HT-29 (cell line): ENCODE data around the gene SLC8A1. TPM values are rescaled to one million over a fixed set of nuclear protein-coding genes. Genes with fewer than 3 reads are reported as not detected.

Source experiments
- DNase-seq: peaks from one replicate; pipeline ENCODE4 v3.0.0-alpha.2; 2015; ENCODE audit warnings: low spot score
- total RNA-seq: library from RNA; depleted of rRNA; stranded (reverse); fragments of >200 nt; shearing (Covaris generic); gene quantifications from 2 replicates; pipeline ENCODE4 v1.2.3, GENCODE V29; 2014

Gene SLC8A1
- total RNA-seq, 1 experiment from 2014 or later = 0.10 TPM

DNA sequence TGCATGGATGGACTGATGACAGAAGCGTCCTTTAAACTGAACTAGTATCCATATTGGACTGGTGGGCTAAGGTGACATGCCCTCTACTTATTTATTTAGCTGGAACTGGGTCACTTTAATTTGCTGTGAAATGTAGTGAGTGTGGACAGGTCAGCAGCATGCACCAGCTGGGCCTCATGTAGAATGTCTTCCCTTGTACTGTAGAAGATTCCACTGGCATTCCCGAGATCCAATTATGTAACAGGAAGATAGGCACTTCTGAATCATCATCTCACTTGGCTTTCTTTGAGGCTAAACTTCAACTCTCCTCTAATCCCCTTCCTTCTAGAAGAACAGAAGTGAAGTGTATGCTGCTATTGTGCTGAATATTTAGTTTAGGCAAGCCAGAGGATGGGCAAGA, 296.2 kb downstream of the SLC8A1 start:
- DNase-seq = no peak

DNA sequence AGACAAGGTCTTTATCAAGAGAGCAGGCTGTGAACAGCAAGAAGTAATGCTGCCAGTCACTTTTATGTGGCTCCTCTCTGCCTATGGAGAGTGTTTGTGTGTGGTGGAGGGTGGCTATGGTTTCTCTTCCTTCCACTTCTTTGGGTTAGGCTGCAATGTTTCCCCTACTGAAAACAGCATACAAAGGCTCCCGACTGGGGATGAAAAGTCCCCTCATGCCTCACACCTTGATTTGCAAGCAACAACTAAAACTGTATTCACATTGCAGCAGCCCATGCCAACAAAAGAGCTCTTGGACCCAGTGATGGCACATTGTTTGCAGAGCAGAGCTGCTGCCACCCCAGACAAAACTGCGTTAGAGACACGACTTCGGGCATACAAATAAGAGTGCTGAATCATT, 301.6 kb downstream of the SLC8A1 start:
- no peak for DNase-seq

DNA sequence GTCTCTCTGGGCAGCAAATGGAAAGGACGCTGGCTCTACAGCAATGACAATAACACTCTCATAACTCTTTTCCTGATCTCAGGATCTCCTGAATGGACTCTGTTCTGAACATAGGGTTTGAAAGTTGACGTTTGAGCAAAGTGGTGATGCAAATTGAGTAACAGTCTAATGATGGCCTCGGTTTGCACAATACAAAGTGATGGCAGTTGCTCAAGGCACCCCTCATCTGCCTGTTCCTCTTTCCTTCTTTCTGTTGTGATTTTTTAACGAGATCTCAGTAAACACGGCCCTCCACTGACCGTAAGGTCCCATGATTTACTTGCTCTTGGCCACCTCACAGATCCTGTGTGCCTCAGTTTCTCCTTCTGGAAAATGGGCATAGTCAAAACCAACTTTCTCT, 303.6 kb downstream of the SLC8A1 start:
- no peak for DNase-seq

DNA sequence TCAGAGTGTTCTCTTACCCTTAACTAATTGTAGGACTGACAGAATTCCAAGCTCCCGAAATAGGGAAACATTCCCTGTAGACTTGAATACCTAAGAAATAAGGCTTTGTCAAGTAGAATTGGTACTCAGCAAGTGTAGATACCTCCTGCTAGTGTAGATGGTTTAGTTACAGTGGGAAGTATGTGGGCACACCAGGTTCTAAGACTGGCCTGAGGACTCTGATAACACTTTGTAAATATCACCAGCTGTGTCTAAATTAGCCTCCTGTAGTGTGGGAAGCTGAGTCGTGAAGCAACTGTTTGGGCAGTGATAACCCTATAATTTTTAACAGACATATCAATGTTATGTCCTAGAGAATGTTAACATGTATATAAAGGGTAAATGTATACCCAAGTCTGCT, 304.5 kb downstream of the SLC8A1 start:
- DNase-seq = no peak

DNA sequence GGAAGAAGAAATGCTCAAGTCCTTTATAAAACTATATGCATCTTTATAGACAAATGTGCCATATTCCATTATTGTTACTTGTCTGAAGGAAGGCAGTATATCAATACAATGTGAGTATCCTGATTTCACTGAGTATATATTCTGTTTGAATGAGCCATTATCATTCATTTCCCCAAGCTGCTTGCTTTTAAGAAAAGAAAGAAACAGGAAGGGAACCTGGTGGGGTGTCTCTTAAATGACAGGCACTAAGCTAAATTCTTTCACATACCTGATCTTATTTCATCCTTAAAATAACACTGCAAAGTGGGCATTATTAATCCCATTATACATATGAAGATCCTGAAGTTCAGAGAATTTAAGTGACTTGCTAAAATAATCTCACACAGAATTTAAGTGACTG, 307.9 kb downstream of the SLC8A1 start:
- DNase-seq = no peak

DNA sequence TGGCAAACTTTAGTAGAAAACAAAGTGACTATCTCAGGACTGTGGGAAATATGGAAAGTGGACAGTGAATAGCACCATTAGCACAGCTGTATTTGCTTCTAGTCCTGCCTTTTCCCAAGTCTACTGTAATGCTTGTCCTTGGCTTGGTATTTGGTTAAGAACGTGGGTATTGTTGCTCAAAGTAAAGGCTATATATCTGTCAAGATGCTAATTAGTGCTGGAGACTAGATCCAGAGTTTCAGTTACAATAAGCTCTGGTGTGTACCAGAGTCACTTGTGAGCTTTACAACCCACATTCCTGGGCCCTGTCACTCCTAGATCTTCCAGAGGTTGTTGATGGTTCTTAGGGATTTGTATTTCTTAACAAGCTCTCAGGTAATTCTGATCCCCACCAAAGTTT, 313.6 kb downstream of the SLC8A1 start:
- no peak for DNase-seq

DNA sequence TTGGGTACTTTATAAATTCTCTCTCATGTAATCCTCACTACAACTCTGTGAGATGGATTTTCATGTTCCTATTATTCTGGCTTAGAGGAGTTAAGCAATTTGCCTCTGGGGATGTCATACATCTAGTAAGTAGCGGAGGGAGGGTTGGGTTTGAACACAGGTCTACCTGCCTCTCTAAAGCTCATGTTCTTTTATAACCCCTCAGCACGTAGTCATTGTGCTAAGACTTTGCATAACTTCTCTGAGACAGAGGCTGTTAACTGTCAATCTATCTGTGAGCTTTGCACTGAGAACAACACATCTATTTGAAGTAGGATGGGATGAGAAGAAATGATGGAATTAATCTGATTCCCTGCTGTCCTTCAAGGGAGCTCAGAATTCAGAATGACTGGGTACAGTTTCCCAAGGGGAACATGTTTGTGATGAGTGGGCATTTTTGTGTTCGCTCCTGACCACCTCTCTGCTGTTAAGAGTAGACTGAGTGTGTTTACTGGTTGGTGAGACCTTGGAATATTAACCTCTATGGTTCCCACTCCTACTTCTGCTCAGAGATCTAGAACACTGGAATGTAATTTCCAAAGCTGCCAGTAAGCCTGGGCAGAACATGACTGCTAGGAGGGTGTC, 320.7 kb downstream of the SLC8A1 start:
- no peak for DNase-seq

DNA sequence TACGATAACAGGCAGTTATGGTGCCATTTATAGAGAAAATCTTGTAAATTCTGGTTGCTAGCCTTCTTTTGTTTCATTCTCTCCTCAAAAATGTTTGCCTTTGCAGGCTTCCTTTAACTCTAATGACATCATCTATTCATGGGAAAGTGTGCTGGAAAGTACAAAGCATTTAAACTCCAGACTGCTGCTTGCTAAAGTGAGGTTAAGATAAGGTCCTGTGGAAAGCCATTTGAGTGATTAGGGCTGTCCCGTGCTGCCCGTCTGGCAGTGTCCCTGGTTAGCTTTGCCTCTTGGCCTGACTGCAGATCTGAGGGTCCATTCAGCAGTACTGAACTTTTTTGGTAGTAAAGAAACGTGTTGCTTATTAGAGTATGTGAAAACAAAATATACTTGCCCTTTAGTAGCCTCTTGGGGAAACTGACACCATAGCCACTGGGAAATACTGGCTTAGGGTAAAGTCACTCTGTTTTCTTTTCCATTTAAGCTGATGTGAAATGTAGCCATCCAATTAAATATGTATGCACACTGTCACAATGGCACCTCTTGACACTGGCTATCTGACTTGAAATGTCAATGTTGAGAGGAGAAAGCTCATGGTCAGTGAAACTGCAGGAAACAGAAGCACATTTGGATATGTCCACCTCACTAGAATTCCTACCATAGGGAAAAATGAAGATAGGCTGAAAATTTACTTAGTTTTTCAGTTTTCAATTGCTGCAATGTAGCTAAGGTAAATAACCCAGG, 321.5 kb downstream of the SLC8A1 start:
- no peak for DNase-seq

DNA sequence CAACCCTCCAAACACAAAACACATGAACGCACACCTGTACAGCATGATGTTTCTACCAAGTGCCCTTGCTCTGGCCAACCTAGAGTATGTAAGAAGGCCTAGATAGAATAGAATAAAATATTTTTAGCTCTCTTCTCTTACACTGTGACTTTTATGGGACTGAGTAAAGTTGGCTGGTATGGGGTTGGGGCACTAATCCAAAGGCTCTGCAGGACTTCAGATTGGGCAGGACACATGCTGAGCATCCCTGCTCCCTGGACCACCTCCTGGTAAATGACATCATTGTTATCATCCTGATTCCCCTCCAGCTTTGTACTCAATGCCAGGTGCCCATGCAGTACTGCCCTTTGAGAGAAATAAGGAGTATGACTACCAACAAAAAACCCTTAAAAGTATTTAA, 322.2 kb downstream of the SLC8A1 start:
- no peak for DNase-seq

DNA sequence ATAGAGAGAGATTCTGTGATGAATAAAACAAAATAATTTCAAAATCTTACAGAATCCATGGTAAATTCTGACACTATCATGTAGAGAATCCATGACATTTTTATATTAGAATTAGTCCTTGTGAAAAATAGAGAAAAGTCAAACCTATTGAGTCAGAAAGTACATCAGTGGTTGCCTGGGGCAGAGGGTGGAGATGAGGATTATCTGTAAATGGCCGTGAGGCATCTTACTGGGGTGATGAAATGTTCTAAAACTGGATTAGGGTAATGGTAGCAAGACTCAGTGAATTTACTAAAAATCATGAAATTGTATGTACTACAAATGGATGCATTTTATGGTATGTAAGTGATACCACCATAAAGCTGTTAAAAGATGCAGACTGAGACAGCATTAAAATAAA, 323.1 kb downstream of the SLC8A1 start:
- no peak for DNase-seq

DNA sequence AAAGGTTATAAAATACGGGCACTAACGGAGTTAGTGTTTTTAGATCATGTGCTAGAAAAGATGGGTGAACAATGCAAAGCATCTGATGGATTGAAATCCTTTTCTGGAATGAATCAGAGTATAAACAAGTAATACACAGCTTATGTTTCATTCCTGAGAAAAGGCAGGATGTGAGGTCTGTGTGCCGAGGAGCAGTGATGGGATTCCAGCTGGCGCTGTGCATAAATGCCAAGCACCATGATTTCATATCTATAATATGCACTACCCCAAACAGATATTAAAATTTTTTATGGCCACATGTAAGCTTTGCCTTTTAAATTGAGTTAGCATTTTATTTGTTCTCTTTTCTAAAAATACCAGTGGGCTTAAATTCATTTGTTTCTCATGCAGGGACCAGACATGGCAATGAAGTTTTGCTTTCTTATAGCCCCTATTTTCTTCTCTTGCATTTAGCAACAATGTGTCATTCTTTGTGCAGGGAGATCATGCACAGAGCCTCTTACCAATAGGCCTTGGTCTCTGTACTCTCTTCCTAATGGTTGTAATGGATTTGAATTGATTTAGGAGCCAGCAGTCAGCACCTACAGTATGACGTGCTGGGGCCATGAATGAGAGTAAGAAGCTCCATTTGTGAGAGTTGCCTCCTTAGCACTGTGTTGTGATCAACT, 323.9 kb downstream of the SLC8A1 start:
- DNase-seq = no peak

DNA sequence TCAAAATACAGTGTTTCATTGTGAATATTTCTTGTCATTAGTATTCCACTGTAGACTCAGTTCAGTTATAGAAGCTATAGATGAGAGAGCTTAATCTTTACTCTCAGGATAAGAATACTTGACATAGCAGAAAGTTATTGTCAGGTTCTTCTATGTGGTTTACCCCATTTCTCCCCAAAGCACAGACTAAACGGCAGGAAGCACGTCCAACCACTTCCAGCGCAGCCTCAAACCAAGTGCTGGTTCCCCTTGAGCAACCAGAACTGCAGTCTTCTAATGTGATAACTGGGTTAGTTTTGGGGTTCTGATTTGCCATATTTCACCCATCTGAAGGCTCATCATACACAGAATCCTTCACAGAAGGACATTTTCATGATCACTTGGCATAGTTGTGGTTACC, 324.7 kb downstream of the SLC8A1 start:
- DNase-seq = no peak

DNA sequence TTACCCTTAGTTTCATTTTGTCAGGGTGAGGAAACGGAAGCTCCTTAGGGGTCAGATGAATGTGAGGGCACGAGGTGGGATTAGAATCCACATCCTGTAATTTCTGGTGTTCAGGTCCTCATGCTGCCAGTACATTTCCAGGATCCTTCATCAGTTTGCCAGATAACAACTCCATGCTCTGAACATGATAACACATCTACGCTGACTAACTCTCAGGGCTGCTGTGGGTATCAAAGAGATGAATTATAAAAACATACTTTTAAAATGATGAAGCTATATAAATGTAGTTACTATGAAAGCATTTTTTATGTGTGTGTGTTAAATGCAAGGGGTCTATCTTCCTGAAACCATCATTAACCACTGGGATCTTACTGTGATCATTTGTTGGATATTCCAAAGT, 325.9 kb downstream of the SLC8A1 start:
- DNase-seq = no peak

DNA sequence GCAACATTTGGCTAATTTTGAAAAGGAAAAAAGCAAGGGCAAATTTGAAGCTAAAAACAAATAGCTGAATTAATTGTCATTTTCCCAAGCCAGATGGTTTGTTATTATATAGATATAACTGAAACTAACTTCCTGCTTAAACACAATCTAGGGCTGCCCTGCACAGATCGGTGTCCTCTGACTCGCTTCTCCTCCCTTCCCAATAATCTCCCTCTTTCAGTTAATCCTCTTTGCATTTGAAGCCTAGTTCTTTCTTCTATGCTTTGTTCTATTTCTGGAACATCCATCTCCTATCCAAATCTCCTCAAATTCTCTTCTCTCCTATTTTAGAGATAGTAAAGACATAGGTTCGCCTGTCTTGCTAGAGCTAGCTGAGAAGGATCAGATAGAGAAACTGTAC, 328.1 kb downstream of the SLC8A1 start:
- no peak for DNase-seq

DNA sequence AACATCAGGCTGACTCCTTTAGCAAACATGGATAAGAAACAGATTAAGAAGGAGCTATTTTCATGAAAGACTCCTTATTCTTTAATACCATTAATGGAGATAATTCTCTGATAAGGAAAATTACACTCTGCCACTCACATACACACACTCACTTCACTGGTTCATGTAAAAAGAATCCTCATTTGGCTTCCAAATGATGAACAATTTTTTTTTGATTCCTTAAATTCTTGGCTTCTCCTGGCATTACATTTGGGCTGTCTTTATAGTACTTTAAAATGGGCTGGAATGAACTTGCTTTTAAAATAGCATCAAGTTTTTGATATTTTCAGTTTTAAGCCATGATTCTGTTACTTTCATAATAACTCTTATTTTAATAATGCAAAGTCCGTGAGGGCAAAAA, 328.6 kb downstream of the SLC8A1 start:
- no peak for DNase-seq

DNA sequence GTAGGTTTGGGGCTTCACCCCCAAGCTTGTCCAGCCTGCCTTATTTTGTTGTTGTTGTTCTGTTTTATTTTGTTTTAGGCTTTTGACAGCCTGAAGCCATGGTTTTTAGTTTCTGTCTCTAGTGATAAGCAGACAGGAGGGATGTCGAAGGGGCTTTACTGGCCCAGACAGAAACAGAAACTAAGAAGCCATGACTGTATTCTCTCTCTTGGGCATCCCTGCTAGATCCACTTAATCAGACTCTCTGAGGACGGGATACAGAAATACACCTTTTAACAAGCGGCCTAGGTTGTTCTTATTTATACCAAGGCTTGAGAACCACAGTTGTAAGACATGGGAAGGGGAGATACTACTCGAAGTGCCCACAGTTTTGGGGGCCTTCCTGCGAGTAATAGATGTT, 330.9 kb downstream of the SLC8A1 start:
- no peak for DNase-seq

DNA sequence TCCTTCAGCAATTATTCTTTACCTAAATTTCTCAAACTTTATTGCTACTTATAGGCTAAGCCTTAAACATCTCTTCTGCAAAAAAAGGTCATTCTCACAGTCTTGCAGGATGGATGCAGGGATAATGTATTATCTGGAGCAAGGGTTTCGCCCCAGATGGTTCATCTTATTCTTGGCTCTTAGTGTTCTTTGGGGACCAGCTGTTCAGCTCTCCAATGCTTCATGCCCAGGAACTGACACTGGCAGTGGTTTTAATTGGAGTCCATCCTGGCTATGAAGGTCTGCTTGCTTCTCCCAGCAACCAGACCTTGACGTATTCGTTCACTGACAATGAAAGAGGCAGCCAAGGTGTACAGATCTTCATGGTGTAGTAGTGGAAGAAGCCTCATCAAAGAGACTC, 331.9 kb downstream of the SLC8A1 start:
- DNase-seq = no peak

DNA sequence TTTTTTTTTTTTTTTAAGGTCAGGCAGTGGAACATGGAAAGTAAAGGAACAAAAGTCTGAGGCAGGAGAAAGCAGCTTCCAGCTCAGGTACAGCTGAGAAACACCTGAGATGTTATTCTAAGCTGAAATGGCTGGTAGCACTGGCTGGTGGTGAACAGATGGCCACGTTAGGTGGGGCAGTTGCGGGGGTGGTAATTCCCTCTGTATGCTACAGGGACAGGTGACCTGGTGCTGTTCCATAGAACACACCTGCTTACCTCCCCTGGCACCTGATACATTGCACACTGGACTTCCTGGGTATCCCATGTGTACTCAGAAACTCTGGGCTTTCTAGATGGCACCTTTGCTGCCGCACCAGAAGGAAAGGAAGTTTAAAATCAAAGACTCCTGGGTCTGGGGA, 333.3 kb downstream of the SLC8A1 start:
- DNase-seq = no peak

DNA sequence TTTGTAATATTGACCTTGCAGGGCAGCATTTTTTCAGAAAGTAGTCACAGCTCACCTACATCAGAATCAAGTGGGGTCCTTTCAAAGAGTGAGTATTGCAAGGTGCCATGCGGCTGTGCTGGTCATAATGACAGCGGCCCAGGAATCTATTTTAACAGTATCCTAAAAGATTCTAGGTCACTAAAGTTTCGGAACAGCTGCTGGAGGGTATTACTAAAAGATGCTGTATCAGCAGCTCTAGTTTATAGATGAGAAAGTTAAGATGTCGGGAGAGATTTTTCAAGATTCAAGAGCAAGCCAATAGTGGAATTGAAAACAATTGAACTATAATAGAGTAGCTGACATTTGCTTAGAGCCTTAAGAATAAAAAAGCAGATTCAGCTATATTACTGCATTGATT, 336.0 kb downstream of the SLC8A1 start:
- no peak for DNase-seq

DNA sequence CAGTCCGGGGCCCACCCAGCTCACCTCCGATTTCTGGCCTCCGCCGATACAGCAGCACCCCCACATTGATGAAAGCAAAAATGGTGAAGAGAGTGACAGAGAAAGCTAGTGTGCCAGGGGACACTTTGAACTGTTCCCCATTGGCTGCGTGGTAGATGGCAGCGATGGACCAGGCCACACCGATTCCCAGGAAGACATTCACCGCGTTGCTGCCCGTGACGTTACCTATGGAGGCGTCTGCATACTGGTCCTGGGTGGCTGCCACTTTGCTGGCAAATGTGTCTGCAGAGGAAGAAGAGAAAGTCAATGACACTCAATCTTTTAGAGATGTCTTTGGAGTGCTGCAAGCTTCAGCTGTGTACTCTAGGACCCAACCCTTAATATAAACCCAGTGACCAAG, 336.5 kb downstream of the SLC8A1 start:
- no peak for DNase-seq

DNA sequence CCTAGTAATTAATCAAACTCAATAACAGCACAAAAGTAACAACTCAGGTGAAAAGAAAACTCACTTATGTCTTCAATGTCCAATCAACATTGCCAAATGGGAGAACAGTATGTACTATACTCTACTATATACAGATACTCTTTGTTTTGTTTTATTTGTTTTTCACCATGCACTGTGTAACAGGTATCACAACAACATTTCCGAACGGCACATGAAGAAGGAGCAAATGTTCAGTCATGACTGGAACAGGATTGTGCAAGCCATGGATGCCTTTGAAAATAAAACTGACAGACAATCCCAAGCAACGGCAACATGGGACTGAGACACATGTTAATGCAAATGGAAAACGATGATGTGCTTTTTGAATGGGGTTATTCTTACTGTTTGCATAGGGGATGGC, 337.9 kb downstream of the SLC8A1 start:
- no peak for DNase-seq

DNA sequence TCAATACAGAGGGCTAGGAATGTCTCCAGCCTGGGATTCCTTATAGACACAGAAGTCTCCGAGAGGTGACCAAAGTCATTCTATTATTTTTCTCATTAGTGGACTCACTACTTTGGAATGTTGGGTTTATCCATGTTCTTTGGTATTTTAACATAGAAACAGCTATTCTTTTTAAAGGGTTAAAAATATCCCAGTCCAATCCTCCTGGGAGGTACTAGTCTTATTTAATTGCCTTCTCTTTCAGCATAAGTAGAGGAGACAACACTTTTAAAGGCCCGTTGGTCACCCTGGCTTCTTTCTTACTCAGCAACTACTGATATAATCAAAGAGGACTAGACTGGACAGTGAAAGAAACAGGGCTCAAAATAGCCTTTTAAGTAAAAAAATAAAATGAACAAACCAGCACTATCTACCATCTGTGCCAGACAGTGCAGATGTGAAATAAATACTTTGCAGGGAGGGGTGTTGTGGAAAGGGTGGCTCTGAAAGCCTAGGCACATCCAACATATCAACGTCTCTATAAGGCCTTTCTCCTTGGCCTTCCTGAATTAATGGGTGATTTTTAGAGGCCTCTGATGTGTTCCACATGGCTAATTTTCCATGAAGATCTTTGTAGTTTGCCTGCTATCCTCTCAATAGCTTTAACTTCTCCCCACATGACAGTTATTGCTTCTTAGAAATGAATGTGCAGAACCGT, 338.5 kb downstream of the SLC8A1 start:
- no peak for DNase-seq

DNA sequence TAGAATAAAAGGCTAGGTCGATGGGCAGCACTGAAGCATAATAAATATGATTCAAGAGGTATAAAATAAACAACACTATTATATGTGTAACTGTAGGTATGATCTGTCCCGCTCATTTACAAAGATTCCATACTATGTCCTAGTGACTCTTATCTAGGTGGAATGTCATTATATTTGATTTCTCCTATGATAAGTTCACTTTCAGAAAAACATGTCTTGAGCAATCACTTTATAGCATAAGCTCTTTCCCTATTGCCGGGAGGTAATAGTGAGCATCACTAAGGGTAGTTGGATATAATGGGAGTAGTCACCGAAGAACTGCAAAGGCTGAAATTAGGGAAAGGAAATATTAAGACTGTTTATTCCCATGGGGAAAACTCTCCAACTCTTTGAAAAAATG, 342.5 kb downstream of the SLC8A1 start:
- DNase-seq = no peak
